Neural progenitor cell (in vitro differentiated cells): ENCODE results near the gene ERGIC1.

Experiments used
- EZH2 ChIP-seq: fragments of 200-600 bp; sonication (generic); IDR thresholded peaks from 2 replicates; pipeline ENCODE4 v1.6.1; 2017; ENCODE audit warnings: antibody characterized with exemption, mild to moderate bottlenecking, moderate library complexity
- EZH2phosphoT487 ChIP-seq: fragments of 200-600 bp; sonication (generic); IDR thresholded peaks from 2 replicates; pipeline ENCODE4 v1.6.1; 2017; ENCODE audit warnings: antibody characterized with exemption
- TF ChIP-seq, protein P1 (sequence below): fragments of 200-600 bp; sonication (generic); IDR thresholded peaks from 2 replicates; pipeline ENCODE4 v1.5.1; 2017; ENCODE audit warnings: antibody characterized with exemption, mild to moderate bottlenecking

DNA sequence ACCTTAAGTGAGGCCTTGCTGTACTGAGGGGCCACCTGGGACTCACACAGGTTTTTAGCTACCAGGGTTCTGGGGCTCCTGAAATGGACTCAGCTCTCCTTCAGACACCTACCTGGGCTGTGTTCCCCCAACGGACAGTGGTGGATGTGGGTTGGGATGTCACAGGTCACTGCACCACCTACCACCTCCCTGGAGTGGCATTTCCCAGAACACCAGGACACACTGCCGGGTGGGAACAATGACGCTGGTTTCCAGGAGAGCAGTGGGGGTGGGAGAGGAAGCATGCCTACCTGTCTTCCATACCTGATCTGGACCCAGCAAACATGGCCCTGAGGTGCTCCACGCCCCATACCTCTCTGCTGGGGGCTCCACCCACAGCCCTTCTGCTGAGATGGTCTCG is 20.9 kb downstream of the ERGIC1 start:
- TF ChIP-seq, protein P1, sequence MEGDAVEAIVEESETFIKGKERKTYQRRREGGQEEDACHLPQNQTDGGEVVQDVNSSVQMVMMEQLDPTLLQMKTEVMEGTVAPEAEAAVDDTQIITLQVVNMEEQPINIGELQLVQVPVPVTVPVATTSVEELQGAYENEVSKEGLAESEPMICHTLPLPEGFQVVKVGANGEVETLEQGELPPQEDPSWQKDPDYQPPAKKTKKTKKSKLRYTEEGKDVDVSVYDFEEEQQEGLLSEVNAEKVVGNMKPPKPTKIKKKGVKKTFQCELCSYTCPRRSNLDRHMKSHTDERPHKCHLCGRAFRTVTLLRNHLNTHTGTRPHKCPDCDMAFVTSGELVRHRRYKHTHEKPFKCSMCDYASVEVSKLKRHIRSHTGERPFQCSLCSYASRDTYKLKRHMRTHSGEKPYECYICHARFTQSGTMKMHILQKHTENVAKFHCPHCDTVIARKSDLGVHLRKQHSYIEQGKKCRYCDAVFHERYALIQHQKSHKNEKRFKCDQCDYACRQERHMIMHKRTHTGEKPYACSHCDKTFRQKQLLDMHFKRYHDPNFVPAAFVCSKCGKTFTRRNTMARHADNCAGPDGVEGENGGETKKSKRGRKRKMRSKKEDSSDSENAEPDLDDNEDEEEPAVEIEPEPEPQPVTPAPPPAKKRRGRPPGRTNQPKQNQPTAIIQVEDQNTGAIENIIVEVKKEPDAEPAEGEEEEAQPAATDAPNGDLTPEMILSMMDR = no peak
- TF ChIP-seq EZH2 = no peak
- TF ChIP-seq EZH2phosphoT487 = no peak
